ENCODE data around the gene ATP2A3. TPM values are rescaled to one million over a fixed set of nuclear protein-coding genes. Genes with fewer than 3 reads are reported as not detected.

Gene ATP2A3
- total RNA-seq, 6 experiments from 2014 or later: 1.5 to 4.3 (median 2.3) TPM

DNA sequence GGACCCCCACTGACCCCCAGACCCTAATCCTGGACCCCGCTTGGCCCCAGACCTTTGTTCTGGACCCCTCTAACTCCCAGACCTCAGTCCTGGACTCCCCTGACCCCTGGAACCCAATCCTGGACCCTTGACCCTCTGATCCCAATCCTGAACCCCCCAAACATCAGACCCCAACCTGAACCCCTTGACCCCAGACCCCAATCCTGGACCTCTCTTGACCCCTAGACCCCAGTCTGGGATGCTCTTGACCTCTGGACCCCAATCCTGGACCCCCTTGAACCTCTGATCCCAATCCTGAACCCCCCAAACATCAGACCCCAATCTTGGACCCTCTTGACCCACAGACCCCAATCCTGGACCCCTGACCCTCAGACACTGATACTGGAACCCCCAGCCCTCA is 34.5 kb downstream of the ATP2A3 start:
- Histone ChIP-seq H3K4me1 (no peaks in the 10 kb centered on the region), H3K27me3 (no peaks in the 10 kb centered on the region), H3K9me3 (no peaks in the 10 kb centered on the region), H3K27ac (no peak overlapping the region), H3K36me3 (no peaks in the 10 kb centered on the region), H3K4me3 (no peak overlapping the region)
- intact Hi-C loops (cut with DNase I): loop anchor here (10.0 kb wide), 2 partner anchors 75 to 145 kb away; no protein-coding TSS in a partner anchor
- ATAC-seq: no peak
- DNase-seq: no peak
- WGBS (ENCODE audit: insufficient coverage, low coverage, low lambda C conversion rate, missing lambda C conversion rate): 75% methylated on average over 1 of the region's 1 CpG
- TF ChIP-seq, protein P1, sequence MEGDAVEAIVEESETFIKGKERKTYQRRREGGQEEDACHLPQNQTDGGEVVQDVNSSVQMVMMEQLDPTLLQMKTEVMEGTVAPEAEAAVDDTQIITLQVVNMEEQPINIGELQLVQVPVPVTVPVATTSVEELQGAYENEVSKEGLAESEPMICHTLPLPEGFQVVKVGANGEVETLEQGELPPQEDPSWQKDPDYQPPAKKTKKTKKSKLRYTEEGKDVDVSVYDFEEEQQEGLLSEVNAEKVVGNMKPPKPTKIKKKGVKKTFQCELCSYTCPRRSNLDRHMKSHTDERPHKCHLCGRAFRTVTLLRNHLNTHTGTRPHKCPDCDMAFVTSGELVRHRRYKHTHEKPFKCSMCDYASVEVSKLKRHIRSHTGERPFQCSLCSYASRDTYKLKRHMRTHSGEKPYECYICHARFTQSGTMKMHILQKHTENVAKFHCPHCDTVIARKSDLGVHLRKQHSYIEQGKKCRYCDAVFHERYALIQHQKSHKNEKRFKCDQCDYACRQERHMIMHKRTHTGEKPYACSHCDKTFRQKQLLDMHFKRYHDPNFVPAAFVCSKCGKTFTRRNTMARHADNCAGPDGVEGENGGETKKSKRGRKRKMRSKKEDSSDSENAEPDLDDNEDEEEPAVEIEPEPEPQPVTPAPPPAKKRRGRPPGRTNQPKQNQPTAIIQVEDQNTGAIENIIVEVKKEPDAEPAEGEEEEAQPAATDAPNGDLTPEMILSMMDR (IDR thresholded peaks at IDR 0.05): no peak
- no peak for TF ChIP-seq POLR2A (IDR thresholded peaks at IDR 0.05)

DNA sequence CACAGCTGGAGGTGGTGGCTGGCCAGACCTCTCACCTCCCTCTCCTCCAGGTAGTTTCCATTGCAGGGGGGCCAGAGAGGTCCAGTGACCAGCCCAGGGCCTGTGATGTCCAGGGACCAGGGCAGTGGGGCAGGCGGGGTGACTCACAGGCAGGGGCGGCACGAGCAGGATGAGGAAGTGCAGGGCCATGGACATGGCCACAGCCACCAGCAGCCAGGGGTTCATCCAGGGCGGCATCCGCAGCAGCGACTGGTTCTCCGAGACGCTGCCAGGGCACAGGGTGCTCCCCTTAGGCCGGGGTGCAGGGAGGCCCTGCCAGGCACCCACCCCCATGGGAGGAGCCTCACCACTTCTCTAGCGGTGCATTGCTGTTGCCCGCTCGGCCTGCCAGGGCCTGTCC is 35.1 kb downstream of the ATP2A3 start:
- Histone ChIP-seq H3K27me3 (no peaks in the 10 kb centered on the region), H3K4me1 (no peaks in the 10 kb centered on the region), H3K27ac (no peak overlapping the region), H3K9me3 (no peaks in the 10 kb centered on the region), H3K36me3 (no peaks in the 10 kb centered on the region), H3K4me3 (no peak overlapping the region)
- intact Hi-C loops (cut with DNase I): no loop called here
- DNase-seq (no peak), ATAC-seq (no peak)
- no CpG with 5 or more reads among the region's 12 CpGs for WGBS (ENCODE audit: insufficient coverage, low coverage, low lambda C conversion rate, missing lambda C conversion rate)
- no peak for TF ChIP-seq POLR2A (IDR thresholded peaks at IDR 0.05)
- TF ChIP-seq, protein P1 (IDR thresholded peaks at IDR 0.05): no peak

- no peaks in the 10 kb centered on the region for H3K4me1 ChIP-seq
- no peaks in the 10 kb centered on the region for H3K9me3 ChIP-seq
- H3K27ac ChIP-seq: no peak overlapping the region
- WGBS (ENCODE audit: insufficient coverage, low coverage, low lambda C conversion rate, missing lambda C conversion rate): no CpG with 5 or more reads among the region's 16 CpGs
- no peaks in the 10 kb centered on the region for H3K36me3 ChIP-seq
- no peak for TF ChIP-seq POLR2A (IDR thresholded peaks at IDR 0.05)
- TF ChIP-seq, protein P1 (IDR thresholded peaks at IDR 0.05): no peak
- DNase-seq: no peak
- H3K4me3 ChIP-seq: no peak overlapping the region
- intact Hi-C loops (cut with DNase I): no loop called here
- no peak for ATAC-seq
- no peaks in the 10 kb centered on the region for H3K27me3 ChIP-seq
These were observed 35.8 kb downstream of the ATP2A3 start for GRCh38 chr17:3928406-3928805.

DNA sequence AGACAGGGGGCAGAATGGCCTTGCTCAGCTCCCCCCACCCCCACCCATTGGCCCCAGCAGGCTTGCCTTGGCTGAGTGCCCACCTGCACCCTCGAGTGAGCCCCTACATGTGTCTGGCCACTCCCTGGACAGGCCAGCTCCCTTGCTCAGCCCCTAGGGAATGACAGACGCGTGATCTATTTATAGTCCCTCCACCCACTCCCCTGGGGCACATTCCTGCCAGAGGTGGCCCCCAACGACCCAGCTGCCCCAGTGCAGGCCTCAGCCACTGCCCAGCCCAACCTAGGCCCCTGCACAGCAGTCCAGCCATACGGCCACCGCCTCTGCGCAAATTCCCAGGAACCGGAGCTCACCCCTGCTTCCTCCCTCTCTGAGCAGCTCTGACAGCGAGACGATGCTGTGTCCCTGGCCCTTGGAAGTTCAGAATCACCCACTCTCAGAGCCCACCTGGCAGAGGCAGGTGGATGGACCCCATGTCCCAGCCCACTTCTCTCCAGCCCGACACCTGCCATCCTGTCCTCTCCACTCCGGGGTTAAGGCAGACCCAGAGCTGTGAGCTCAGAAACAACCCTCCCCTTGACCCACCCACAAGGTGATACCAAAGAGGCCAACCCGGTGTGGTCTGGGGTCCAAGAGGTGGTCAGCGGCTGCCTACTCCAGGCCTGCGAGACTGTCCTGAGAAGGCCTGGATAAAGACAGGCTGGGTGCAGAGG is 36.5 kb downstream of the ATP2A3 start:
- ATAC-seq (no peak), DNase-seq (no peak)
- TF ChIP-seq POLR2A (IDR thresholded peaks at IDR 0.05): no peak
- TF ChIP-seq, protein P1 (IDR thresholded peaks at IDR 0.05): no peak
- H3K9me3 ChIP-seq: no peaks in the 10 kb centered on the region
- 96% methylated on average over 4 of the region's 15 CpGs for WGBS (ENCODE audit: insufficient coverage, low coverage, low lambda C conversion rate, missing lambda C conversion rate)
- no peak overlapping the region for H3K4me3 ChIP-seq
- H3K4me1 ChIP-seq: no peaks in the 10 kb centered on the region
- H3K27ac ChIP-seq: no peak overlapping the region
- H3K36me3 ChIP-seq: no peaks in the 10 kb centered on the region
- intact Hi-C loops (cut with DNase I): no loop called here
- no peaks in the 10 kb centered on the region for H3K27me3 ChIP-seq
